ENCODE results near the gene PCDHGB3. TPM values are rescaled to one million over a fixed set of nuclear protein-coding genes. Genes with fewer than 3 reads are reported as not detected.
"Not testable (repeated sequence)": the region's sequence is repeated elsewhere in the genome, so short reads cannot be mapped to it uniquely, and the experiment has no call there.

The PCDHGB3 gene
- total RNA-seq, 1 donor from 2014 or later = 0.19 TPM

- Mint-ChIP-seq H3K27ac (ENCODE audit: unreplicated experiment) (peak overlapping the region; percentile 84), H3K9me3 (ENCODE audit: unreplicated experiment) (peaks cover 31% of the 10 kb centered on the region), H3K4me1 (ENCODE audit: unreplicated experiment) (peaks cover 22% of the 10 kb centered on the region), H3K4me3 (ENCODE audit: unreplicated experiment) (peak overlapping the region; percentile 76), H3K27me3 (ENCODE audit: unreplicated experiment) (no peaks in the 10 kb centered on the region), H3K36me3 (ENCODE audit: unreplicated experiment) (peaks cover 69% of the 10 kb centered on the region)
- no peak for TF ChIP-seq CTCF (IDR thresholded peaks at IDR 0.05)
- DNase-seq (ENCODE audit: extremely low spot score, unreplicated experiment) = no peak
These were observed 43.6 kb downstream of the PCDHGB3 start for GRCh38 chr5:141413540-141414069.

GRCh38 chr5:141414548-141415274 lies 44.7 kb downstream of the PCDHGB3 start:
- Mint-ChIP-seq H3K36me3 (ENCODE audit: unreplicated experiment) (peaks cover 65% of the 10 kb centered on the region), H3K9me3 (ENCODE audit: unreplicated experiment) (peaks cover 34% of the 10 kb centered on the region), H3K4me1 (ENCODE audit: unreplicated experiment) (peaks cover 22% of the 10 kb centered on the region)
- H3K27ac Mint-ChIP-seq (ENCODE audit: unreplicated experiment); DNase-seq (ENCODE audit: extremely low spot score, unreplicated experiment); H3K27me3 Mint-ChIP-seq (ENCODE audit: unreplicated experiment); H3K4me3 Mint-ChIP-seq (ENCODE audit: unreplicated experiment): not testable (repeated sequence)

- peaks cover 32% of the 10 kb centered on the region for H3K9me3 Mint-ChIP-seq (ENCODE audit: unreplicated experiment)
- H3K27me3 Mint-ChIP-seq (ENCODE audit: unreplicated experiment); DNase-seq (ENCODE audit: extremely low spot score, unreplicated experiment); H3K27ac Mint-ChIP-seq (ENCODE audit: unreplicated experiment); H3K4me3 Mint-ChIP-seq (ENCODE audit: unreplicated experiment): not testable (repeated sequence)
- peaks cover 67% of the 10 kb centered on the region for H3K36me3 Mint-ChIP-seq (ENCODE audit: unreplicated experiment)
- H3K4me1 Mint-ChIP-seq (ENCODE audit: unreplicated experiment) = peaks cover 20% of the 10 kb centered on the region
These were observed 45.2 kb downstream of the PCDHGB3 start for GRCh38 chr5:141415275-141415618.

GRCh38 chr5:141417494-141418172 lies 47.6 kb downstream of the PCDHGB3 start, which contains the start of gene PCDHGB7:
PCDHGB7 (plus strand) TSS chr5:141417677; CDS start chr5:141417860, 183 bp downstream.
- H3K4me3 Mint-ChIP-seq (ENCODE audit: unreplicated experiment) = peak within 1 kb of the TSS; percentile 38
- H3K27me3 Mint-ChIP-seq (ENCODE audit: unreplicated experiment); H3K4me1 Mint-ChIP-seq (ENCODE audit: unreplicated experiment); DNase-seq (ENCODE audit: extremely low spot score, unreplicated experiment): not testable (repeated sequence)
- peaks cover 71% of the 10 kb centered on the region for H3K36me3 Mint-ChIP-seq (ENCODE audit: unreplicated experiment)
- peaks cover 37% of the 10 kb centered on the region for H3K9me3 Mint-ChIP-seq (ENCODE audit: unreplicated experiment)
- peak; percentile 32 for TF ChIP-seq CTCF (IDR thresholded peaks at IDR 0.05)
- peak within 1 kb of the TSS; percentile 71 for H3K27ac Mint-ChIP-seq (ENCODE audit: unreplicated experiment)

GRCh38 chr5:141419074-141419880 lies 49.2 kb downstream of the PCDHGB3 start:
- Mint-ChIP-seq H3K4me1 (ENCODE audit: unreplicated experiment) (no peaks in the 10 kb centered on the region), H3K27ac (ENCODE audit: unreplicated experiment) (no peak overlapping the region), H3K4me3 (ENCODE audit: unreplicated experiment) (no peak overlapping the region), H3K36me3 (ENCODE audit: unreplicated experiment) (peaks cover 64% of the 10 kb centered on the region), H3K9me3 (ENCODE audit: unreplicated experiment) (peaks cover 36% of the 10 kb centered on the region), H3K27me3 (ENCODE audit: unreplicated experiment) (no peaks in the 10 kb centered on the region)
- no peak for DNase-seq (ENCODE audit: extremely low spot score, unreplicated experiment)
- no peak for TF ChIP-seq CTCF (IDR thresholded peaks at IDR 0.05)
